ENCODE data around the gene TRMT10A. TPM values are rescaled to one million over a fixed set of nuclear protein-coding genes. Genes with fewer than 3 reads are reported as not detected.

TRMT10A gene
- total and polyA plus RNA-seq, 10 of the 15 experiments (the other 5 are each of a cell fraction or from before 2014, with no cell fraction given) = 4.5 to 13.4 (median 9.2) TPM

DNA sequence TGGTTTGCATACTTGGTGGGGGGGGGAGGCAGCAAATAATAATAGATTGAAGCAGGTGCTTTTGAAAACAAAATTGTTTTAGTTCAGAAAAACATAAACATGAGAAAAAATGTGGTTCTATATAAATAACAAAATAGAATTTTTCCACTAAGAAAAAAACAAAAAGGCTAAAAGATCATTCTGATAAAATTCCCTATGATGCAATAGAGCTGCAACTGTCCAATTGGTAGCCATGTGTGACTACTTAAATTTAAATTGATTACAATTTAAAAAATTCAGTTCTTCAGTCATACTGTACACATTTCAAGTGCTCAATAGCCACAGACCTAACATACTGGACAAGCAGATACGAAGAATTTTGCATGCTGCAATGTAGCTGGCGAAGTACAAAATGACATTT is 11.0 kb downstream of the TRMT10A start:
- ChIA-PET RAD21 (ENCODE audit: unreplicated experiment) (interaction anchor here (0.6 to 2.2 kb wide), 2 partner anchors 255 to 998 kb away, joined by 3 to 6 read pairs; no protein-coding TSS in a partner anchor), POLR2A (no interaction called here), SMC1A (ENCODE audit: uncharacterized antibody, unreplicated experiment) (interaction anchor here (0.5 to 1.2 kb wide), 3 partner anchors 8 to 259 kb away, joined by 3 read pairs; no protein-coding TSS in a partner anchor), CTCF (interaction anchor here (1.7 kb wide), 1 partner anchor 255 kb away, joined by 8 read pairs; no protein-coding TSS in a partner anchor)
- intact Hi-C loops (cut with micrococcal nuclease; ENCODE audit: unreplicated experiment) = no loop called here
- H3K9me3 ChIP-seq (replicated peaks; ENCODE audit: control insufficient read depth, insufficient read depth, low read length) = no peaks in the 10 kb centered on the region
- no peak overlapping the region for H2AFZ ChIP-seq (ENCODE audit: control insufficient read depth, low read depth, low read length)
- 92% methylated on average over 2 of the region's 2 CpGs for WGBS (ENCODE audit: insufficient coverage, insufficient replicate concordance, low lambda C conversion rate, missing lambda C conversion rate)
- FAIRE-seq (no peak), ATAC-seq (no peak), DNase-seq (ENCODE audit: low read depth, low spot score) (no peak)
- H3K4me1 ChIP-seq (ENCODE audit: control insufficient read depth, insufficient read depth, low read length) = no peaks in the 10 kb centered on the region
- no peaks in the 10 kb centered on the region for H4K20me1 ChIP-seq (ENCODE audit: control insufficient read depth, insufficient read depth)
- no peaks in the 10 kb centered on the region for H3K27me3 ChIP-seq (replicated peaks in 1 of 2; ENCODE audit: control insufficient read depth in 2 of 2, insufficient read depth in 2 of 2, low read length in 1 of 2)
- H3K9ac ChIP-seq (ENCODE audit: control insufficient read depth, insufficient read depth, low read length) = no peak overlapping the region
- H3K4me3 ChIP-seq = no peak overlapping the region
- TF ChIP-seq, protein P1, sequence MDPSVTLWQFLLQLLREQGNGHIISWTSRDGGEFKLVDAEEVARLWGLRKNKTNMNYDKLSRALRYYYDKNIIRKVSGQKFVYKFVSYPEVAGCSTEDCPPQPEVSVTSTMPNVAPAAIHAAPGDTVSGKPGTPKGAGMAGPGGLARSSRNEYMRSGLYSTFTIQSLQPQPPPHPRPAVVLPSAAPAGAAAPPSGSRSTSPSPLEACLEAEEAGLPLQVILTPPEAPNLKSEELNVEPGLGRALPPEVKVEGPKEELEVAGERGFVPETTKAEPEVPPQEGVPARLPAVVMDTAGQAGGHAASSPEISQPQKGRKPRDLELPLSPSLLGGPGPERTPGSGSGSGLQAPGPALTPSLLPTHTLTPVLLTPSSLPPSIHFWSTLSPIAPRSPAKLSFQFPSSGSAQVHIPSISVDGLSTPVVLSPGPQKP (IDR thresholded peaks at IDR 0.05; ENCODE audit: low read depth, low read length) = no peak
- TF ChIP-seq HDAC6 (IDR thresholded peaks at IDR 0.05; ENCODE audit: unreplicated experiment) (no peak), MYC (IDR thresholded peaks at IDR 0.05; ENCODE audit: insufficient read depth, insufficient read length, insufficient replicate concordance, low read length, severe bottlenecking) (no peak), CREM (IDR thresholded peaks at IDR 0.05; ENCODE audit: low read depth) (no peak), SPI1 (IDR thresholded peaks at IDR 0.05; ENCODE audit: borderline replicate concordance, insufficient read depth, low read depth, low read length) (no peak), TARDBP (IDR thresholded peaks at IDR 0.05; ENCODE audit: borderline replicate concordance) (no peak), SP1 (IDR thresholded peaks at IDR 0.05; ENCODE audit: low read depth, low read length) (no peak), NRF1 (conservative IDR thresholded peaks at IDR 0.05; ENCODE audit: low read depth, low read length) (no peak), PAX5 (IDR thresholded peaks at IDR 0.05; ENCODE audit: borderline replicate concordance, low read depth, low read length) (no peak), ZZZ3 (IDR thresholded peaks at IDR 0.05; ENCODE audit: control insufficient read depth, insufficient read length, low read depth) (no peak), MTA3 (IDR thresholded peaks at IDR 0.05; ENCODE audit: borderline replicate concordance, low read length) (no peak), YBX1 (IDR thresholded peaks at IDR 0.05) (no peak), SREBF2 (IDR thresholded peaks at IDR 0.05; ENCODE audit: low read length) (no peak), FOXK2 (IDR thresholded peaks at IDR 0.05) (no peak), LARP7 (IDR thresholded peaks at IDR 0.05) (no peak)
- TF ChIP-seq, protein P2, sequence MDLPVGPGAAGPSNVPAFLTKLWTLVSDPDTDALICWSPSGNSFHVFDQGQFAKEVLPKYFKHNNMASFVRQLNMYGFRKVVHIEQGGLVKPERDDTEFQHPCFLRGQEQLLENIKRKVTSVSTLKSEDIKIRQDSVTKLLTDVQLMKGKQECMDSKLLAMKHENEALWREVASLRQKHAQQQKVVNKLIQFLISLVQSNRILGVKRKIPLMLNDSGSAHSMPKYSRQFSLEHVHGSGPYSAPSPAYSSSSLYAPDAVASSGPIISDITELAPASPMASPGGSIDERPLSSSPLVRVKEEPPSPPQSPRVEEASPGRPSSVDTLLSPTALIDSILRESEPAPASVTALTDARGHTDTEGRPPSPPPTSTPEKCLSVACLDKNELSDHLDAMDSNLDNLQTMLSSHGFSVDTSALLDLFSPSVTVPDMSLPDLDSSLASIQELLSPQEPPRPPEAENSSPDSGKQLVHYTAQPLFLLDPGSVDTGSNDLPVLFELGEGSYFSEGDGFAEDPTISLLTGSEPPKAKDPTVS (IDR thresholded peaks at IDR 0.05; ENCODE audit: low read depth, low read length) = no peak
- TF ChIP-seq, protein P3, sequence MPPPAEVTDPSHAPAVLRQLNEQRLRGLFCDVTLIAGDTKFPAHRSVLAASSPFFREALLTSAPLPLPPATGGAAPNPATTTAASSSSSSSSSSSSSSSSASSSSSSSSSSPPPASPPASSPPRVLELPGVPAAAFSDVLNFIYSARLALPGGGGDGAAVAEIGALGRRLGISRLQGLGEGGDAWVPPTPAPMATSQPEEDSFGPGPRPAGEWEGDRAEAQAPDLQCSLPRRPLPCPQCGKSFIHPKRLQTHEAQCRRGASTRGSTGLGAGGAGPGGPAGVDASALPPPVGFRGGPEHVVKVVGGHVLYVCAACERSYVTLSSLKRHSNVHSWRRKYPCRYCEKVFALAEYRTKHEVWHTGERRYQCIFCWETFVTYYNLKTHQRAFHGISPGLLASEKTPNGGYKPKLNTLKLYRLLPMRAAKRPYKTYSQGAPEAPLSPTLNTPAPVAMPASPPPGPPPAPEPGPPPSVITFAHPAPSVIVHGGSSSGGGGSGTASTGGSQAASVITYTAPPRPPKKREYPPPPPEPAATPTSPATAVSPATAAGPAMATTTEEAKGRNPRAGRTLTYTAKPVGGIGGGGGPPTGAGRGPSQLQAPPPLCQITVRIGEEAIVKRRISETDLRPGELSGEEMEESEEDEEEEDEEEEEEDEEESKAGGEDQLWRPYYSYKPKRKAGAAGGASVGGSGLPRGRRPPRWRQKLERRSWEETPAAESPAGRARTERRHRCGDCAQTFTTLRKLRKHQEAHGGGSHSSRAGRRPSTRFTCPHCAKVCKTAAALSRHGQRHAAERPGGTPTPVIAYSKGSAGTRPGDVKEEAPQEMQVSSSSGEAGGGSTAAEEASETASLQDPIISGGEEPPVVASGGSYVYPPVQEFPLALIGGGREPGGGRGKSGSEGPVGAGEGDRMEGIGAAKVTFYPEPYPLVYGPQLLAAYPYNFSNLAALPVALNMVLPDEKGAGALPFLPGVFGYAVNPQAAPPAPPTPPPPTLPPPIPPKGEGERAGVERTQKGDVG (CRISPR knock-in tag; IDR thresholded peaks at IDR 0.05) = no peak
- no peak overlapping the region for H3K4me2 ChIP-seq (ENCODE audit: control insufficient read depth, insufficient read depth)
- no peaks in the 10 kb centered on the region; a peak in 1 of 4 replicates for H3K36me3 ChIP-seq (ENCODE audit: control insufficient read depth in 2 of 2, insufficient read depth in 2 of 2, low read length in 1 of 2)
- in situ Hi-C loops (cut with MboI) = no loop called here
- no peak overlapping the region for H3K27ac ChIP-seq (ENCODE audit: control insufficient read depth, insufficient read depth)
- BruUV-seq (replicated peaks) = no TSS peak
- no peaks in the 10 kb centered on the region for H3K79me2 ChIP-seq (ENCODE audit: control insufficient read depth, insufficient read depth, low read length)
